Caco-2 (cell line): ENCODE data around the gene MBOAT7. TPM values are rescaled to one million over a fixed set of nuclear protein-coding genes. Genes with fewer than 3 reads are reported as not detected.

Source experiments
- Bru-seq: library from RNA; stranded (reverse); fragments of 400-500 nt; gene quantifications from one replicate; lab custom pipeline; 2021; lab: Mats Ljungman, UMichigan
- BruChase-seq, 2 experiments: library from RNA; stranded (reverse); fragments of 400-500 nt; gene quantifications; one replicate each; lab custom pipeline; 2021; lab: Mats Ljungman, UMichigan
- BruUV-seq: library from RNA; stranded (reverse); fragments of 400-500 nt; replicated peaks from 2 replicates; lab custom pipeline; 2021; lab: Mats Ljungman, UMichigan
- CTCF ChIA-PET: fragments of 300-600 bp; sonication (Branson Sonifier 250); formaldehyde crosslinking; loops from one replicate; lab custom pipeline; 2022; ENCODE audit warnings: antibody characterized with exemption; lab: Charles Lee
- POLR2A ChIA-PET: fragments of 300-600 bp; sonication (Branson Sonifier 250); formaldehyde crosslinking; loops from one replicate; lab custom pipeline; 2022; ENCODE audit warnings: antibody characterized with exemption; lab: Charles Lee
- DNase-seq, 2 experiments: peaks; one replicate each; pipeline versions ENCODE4 v3.0.0 to v3.0.0-alpha.2; 2020 to 2022
- H3K27me3 ChIP-seq: replicated peaks from 2 replicates; pipeline ENCODE4 v1.6.0; 2011; ENCODE audit warnings: low read length; ENCODE audit not compliant: control insufficient read depth, insufficient read depth
- H3K36me3 ChIP-seq: 2 replicates; pipeline ENCODE4 v1.5.1; 2011; ENCODE audit warnings: low read length; ENCODE audit not compliant: control insufficient read depth, insufficient read depth
- H3K4me1 ChIP-seq: fragments of 250-450 bp; sonication (Bioruptor Pico); 2 replicates; pipeline ENCODE4 v1.5.1; 2020; ENCODE audit warnings: mild to moderate bottlenecking
- H3K4me3 ChIP-seq: 2 replicates; pipeline ENCODE4 v1.5.1; 2011; ENCODE audit warnings: low read depth, mild to moderate bottlenecking, control low read depth, low read length
- H3K9me3 ChIP-seq: fragments of 250-450 bp; sonication (Bioruptor Pico); 2 replicates; pipeline ENCODE4 v1.5.1; 2020; ENCODE audit warnings: mild to moderate bottlenecking, moderate library complexity
- H3K27ac Mint-ChIP-seq: one replicate; pipeline ENCODE4 v1.8.0; 2022; ENCODE audit warnings: mixed read lengths; ENCODE audit not compliant: unreplicated experiment
- H3K27me3 Mint-ChIP-seq: one replicate; pipeline ENCODE4 v1.8.0; 2022; ENCODE audit warnings: mixed read lengths; ENCODE audit not compliant: insufficient read depth, unreplicated experiment
- H3K36me3 Mint-ChIP-seq: one replicate; pipeline ENCODE4 v1.8.0; 2022; ENCODE audit warnings: mild to moderate bottlenecking, mixed read lengths; ENCODE audit not compliant: insufficient read depth, unreplicated experiment
- H3K4me1 Mint-ChIP-seq: one replicate; pipeline ENCODE4 v1.8.0; 2022; ENCODE audit warnings: low read depth, mixed read lengths; ENCODE audit not compliant: unreplicated experiment
- H3K4me3 Mint-ChIP-seq: one replicate; pipeline ENCODE4 v1.8.0; 2022; ENCODE audit warnings: mild to moderate bottlenecking, moderate library complexity, mixed read lengths; ENCODE audit not compliant: unreplicated experiment
- H3K9me3 Mint-ChIP-seq: one replicate; pipeline ENCODE4 v1.8.0; 2022; ENCODE audit warnings: mixed read lengths; ENCODE audit not compliant: unreplicated experiment
- intact Hi-C: fragments of 100-400 bp; cut with micrococcal nuclease; formaldehyde crosslinking; loops from one replicate; pipeline ENCODE4 v1.10.0; 2022; ENCODE audit not compliant: unreplicated experiment
- long read RNA-seq: library from polyadenylated mRNA; stranded (forward); transcript quantifications from one replicate; pipeline ENCODE4 v2.0.0, GENCODE V29; 2022
- total RNA-seq: library from RNA; stranded (reverse); gene quantifications from 2 replicates; pipeline ENCODE4 v1.2.3, GENCODE V29; 2022
- TF ChIP-seq, protein P1 (sequence below), 2 experiments: fragments of 200-600 bp in 1 of 2; IDR thresholded peaks; 1 replicate in 1 of 2; 2 replicates in 1 of 2; pipeline versions ENCODE4 v1.5.1 to v1.8.0; 2011 to 2022; ENCODE audit warnings: antibody characterized with exemption in 1 of 2, control low read depth in 1 of 2, inconsistent platforms in 1 of 2, low read depth in 1 of 2, low read length in 1 of 2, mild to moderate bottlenecking in 1 of 2, moderate library complexity in 1 of 2; ENCODE audit not compliant: insufficient read depth in 1 of 2, severe bottlenecking in 1 of 2, unreplicated experiment in 1 of 2

Gene MBOAT7, protein sequence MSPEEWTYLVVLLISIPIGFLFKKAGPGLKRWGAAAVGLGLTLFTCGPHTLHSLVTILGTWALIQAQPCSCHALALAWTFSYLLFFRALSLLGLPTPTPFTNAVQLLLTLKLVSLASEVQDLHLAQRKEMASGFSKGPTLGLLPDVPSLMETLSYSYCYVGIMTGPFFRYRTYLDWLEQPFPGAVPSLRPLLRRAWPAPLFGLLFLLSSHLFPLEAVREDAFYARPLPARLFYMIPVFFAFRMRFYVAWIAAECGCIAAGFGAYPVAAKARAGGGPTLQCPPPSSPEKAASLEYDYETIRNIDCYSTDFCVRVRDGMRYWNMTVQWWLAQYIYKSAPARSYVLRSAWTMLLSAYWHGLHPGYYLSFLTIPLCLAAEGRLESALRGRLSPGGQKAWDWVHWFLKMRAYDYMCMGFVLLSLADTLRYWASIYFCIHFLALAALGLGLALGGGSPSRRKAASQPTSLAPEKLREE
- total RNA-seq (137 and 149 TPM in 2 replicates), Bru-seq, nascent RNA (percentile 69 among the genes with signal in this experiment), BruChase-seq, experiment 1, labeled RNA remaining after a 2-hour chase (percentile 79 among the genes with signal in this experiment), BruChase-seq, experiment 2, labeled RNA remaining after a 6-hour chase (percentile 90 among the genes with signal in this experiment)
- long read RNA-seq, transcript MBOAT7-212 (2 exons, 3,039 nt): minor isoform, 21 of 317 reads
- long read RNA-seq, transcript MBOAT7-201 (8 exons, 2,529 nt): major isoform, 178 of 317 reads
- long read RNA-seq, partial matches to known transcripts: 36 of 317 reads
- long read RNA-seq, other reads (novel, unspliced or antisense): 73 of 317 reads

DNA sequence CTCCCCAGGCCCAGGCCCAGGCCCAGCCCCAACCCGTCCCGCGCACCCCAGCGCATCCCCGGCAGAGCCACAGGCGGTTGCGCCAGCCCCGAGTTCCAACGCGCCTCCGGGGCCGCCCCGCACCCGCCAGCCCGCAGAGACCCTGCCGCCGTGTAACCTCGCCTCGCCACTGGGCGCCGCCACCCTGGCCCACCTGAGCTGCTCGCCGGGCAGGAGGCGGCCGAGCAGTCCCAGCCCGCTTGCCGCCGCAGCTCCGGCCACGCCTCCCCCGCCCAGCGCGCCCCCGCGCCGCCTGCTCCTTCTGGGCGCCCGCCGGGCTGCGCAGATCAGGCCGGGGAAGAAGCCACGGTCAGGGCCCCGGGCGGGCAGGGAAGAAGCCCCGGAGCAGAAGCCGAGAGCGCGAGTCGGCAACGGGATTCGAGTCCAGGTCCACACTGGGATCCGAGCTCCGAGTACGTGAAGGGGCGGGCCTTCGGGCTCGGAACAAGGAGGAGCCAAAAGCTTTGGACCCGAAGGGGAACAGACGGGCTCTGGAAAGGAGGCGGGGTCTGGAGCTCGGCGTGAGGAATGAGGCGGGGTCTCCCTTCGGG lies at the start of gene MBOAT7:
Gene MBOAT7, minus strand, starts transcription at position 436 of the 590 bp plus-strand sequence. CDS start 1,072 bp downstream, outside the sequence.
- ChIA-PET CTCF (interaction anchor here (0.6 to 3.4 kb wide), 18 partner anchors 9 to 1465 kb away, joined by 3 to 56 read pairs (median 4); partner anchors contain the start of genes CNOT3, LENG1, LENG8 and LENG9), POLR2A (interaction anchor here (0.5 to 5.7 kb wide), 18 partner anchors 9 to 322 kb away, joined by 3 to 98 read pairs (median 6); partner anchors contain the start of genes CNOT3, LENG1, LENG8 and LENG9)
- Histone ChIP-seq H3K27me3 (no peaks in the 10 kb centered on the region), H3K9me3 (no peaks in the 10 kb centered on the region), H3K4me1 (0 out of 2 replicates have a peak, but pooled peaks cover 6% of the 10 kb centered on the region), H3K36me3 (no peaks in the 10 kb centered on the region), H3K4me3 (peak within 1 kb of the TSS; percentile 97)
- DNase-seq: peak in 1 of 2 experiments; percentile 92
- BruUV-seq: no TSS peak
- TF ChIP-seq, protein P1, sequence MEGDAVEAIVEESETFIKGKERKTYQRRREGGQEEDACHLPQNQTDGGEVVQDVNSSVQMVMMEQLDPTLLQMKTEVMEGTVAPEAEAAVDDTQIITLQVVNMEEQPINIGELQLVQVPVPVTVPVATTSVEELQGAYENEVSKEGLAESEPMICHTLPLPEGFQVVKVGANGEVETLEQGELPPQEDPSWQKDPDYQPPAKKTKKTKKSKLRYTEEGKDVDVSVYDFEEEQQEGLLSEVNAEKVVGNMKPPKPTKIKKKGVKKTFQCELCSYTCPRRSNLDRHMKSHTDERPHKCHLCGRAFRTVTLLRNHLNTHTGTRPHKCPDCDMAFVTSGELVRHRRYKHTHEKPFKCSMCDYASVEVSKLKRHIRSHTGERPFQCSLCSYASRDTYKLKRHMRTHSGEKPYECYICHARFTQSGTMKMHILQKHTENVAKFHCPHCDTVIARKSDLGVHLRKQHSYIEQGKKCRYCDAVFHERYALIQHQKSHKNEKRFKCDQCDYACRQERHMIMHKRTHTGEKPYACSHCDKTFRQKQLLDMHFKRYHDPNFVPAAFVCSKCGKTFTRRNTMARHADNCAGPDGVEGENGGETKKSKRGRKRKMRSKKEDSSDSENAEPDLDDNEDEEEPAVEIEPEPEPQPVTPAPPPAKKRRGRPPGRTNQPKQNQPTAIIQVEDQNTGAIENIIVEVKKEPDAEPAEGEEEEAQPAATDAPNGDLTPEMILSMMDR (IDR thresholded peaks at IDR 0.05; ENCODE audit: insufficient read depth in 1 of 2, low read depth in 1 of 2, low read length in 1 of 2, severe bottlenecking in 1 of 2, unreplicated experiment in 1 of 2): peak; percentile 34 to 45
- Mint-ChIP-seq H3K27ac (peak within 1 kb of the TSS; percentile 98), H3K4me3 (peak within 1 kb of the TSS; percentile 85), H3K9me3 (no peaks in the 10 kb centered on the region), H3K36me3 (peaks cover 73% of the 10 kb centered on the region), H3K4me1 (peaks cover 34% of the 10 kb centered on the region), H3K27me3 (no peaks in the 10 kb centered on the region)
- intact Hi-C loops: loop anchor here (1.0 kb wide), 2 partner anchors 30 to 43 kb away; partner anchors contain the start of gene LENG1

GRCh38 chr19:54233941-54234340 lies 44.6 kb upstream of the MBOAT7 start:
- H3K36me3 ChIP-seq: no peaks in the 10 kb centered on the region
- H3K9me3 ChIP-seq: peaks cover 11% of the 10 kb centered on the region; the same call in 1 of the 2 replicates
- Mint-ChIP-seq H3K4me3 (no peak overlapping the region), H3K9me3 (peaks cover 11% of the 10 kb centered on the region), H3K27me3 (peaks cover 6% of the 10 kb centered on the region), H3K27ac (no peak overlapping the region), H3K4me1 (peaks cover 24% of the 10 kb centered on the region), H3K36me3 (peaks cover 4% of the 10 kb centered on the region)
- ChIA-PET CTCF (no interaction called here), POLR2A (no interaction called here)
- no peak overlapping the region for H3K4me3 ChIP-seq
- BruUV-seq: no TSS peak
- intact Hi-C loops: no loop called here
- DNase-seq: no peak
- H3K27me3 ChIP-seq: no peaks in the 10 kb centered on the region
- H3K4me1 ChIP-seq: peaks cover 9% of the 10 kb centered on the region
- TF ChIP-seq, protein P1 (IDR thresholded peaks at IDR 0.05; ENCODE audit: insufficient read depth in 1 of 2, low read depth in 1 of 2, low read length in 1 of 2, severe bottlenecking in 1 of 2, unreplicated experiment in 1 of 2): no peak
